Body of pancreas (tissue), 4 donors: Measurements from ENCODE around the gene C8B.

Experiments used
- POLR2A ChIP-seq, 3 donors: fragments of 450-650 bp; IDR thresholded peaks; one replicate each; pipeline ENCODE4 v1.6.1; 2016; ENCODE audit warnings: antibody characterized with exemption in 3 of 3, mild to moderate bottlenecking in 2 of 3
- TF ChIP-seq, protein P1 (sequence below), 7 experiments: fragments of 450-650 bp in 4 of 7; fragments of 200-600 bp in 3 of 7; sonication (generic) in 3 of 7; IDR thresholded peaks; one replicate each; pipeline ENCODE4 v1.5.1; 2016 to 2019; ENCODE audit warnings: antibody characterized with exemption in 7 of 7

- TF ChIP-seq, protein P1, sequence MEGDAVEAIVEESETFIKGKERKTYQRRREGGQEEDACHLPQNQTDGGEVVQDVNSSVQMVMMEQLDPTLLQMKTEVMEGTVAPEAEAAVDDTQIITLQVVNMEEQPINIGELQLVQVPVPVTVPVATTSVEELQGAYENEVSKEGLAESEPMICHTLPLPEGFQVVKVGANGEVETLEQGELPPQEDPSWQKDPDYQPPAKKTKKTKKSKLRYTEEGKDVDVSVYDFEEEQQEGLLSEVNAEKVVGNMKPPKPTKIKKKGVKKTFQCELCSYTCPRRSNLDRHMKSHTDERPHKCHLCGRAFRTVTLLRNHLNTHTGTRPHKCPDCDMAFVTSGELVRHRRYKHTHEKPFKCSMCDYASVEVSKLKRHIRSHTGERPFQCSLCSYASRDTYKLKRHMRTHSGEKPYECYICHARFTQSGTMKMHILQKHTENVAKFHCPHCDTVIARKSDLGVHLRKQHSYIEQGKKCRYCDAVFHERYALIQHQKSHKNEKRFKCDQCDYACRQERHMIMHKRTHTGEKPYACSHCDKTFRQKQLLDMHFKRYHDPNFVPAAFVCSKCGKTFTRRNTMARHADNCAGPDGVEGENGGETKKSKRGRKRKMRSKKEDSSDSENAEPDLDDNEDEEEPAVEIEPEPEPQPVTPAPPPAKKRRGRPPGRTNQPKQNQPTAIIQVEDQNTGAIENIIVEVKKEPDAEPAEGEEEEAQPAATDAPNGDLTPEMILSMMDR (IDR thresholded peaks at IDR 0.05), result no peak
- no peak for TF ChIP-seq POLR2A (IDR thresholded peaks at IDR 0.05)
Measured at GRCh38 chr1:56954664-56955063, 11.2 kb downstream of the C8B start.
